ENCODE results near the gene POLK. TPM values are rescaled to one million over a fixed set of nuclear protein-coding genes. Genes with fewer than 3 reads are reported as not detected.

POLK gene
- total RNA-seq, 2 experiments from 2014 or later = 16.0 to 29.5 TPM

GRCh38 chr5:75513841-75514240, 2.1 kb downstream of the POLK start:
- Histone ChIP-seq H4K20me1 (ENCODE audit: insufficient read depth, low read length) (peaks cover 14% of the 10 kb centered on the region; the same call in 1 of the 2 replicates), H3K79me2 (ENCODE audit: insufficient read depth, low read depth, low read length) (peaks cover 92% of the 10 kb centered on the region), H3K9me2 (ENCODE audit: insufficient read depth, low read length) (no peaks in the 10 kb centered on the region; the same call in 1 of the 2 replicates), H3K4me3 (ENCODE audit: low read depth, low read length, poor library complexity, severe bottlenecking) (peak overlapping the region; percentile 91), H2AFZ (ENCODE audit: low read length) (peak overlapping the region; percentile 11; the same call in 1 of the 2 replicates), H3K27ac (ENCODE audit: low read depth, low read length, poor library complexity, severe bottlenecking) (peak overlapping the region; percentile 60), H3K36me3 (ENCODE audit: insufficient read depth, low read length) (peaks cover 10% of the 10 kb centered on the region; the same call in 1 of the 2 replicates), H3K4me2 (ENCODE audit: low read length) (peak overlapping the region; percentile 78), H3K4me1 (ENCODE audit: insufficient read depth, low read length, poor library complexity, severe bottlenecking) (peaks cover 49% of the 10 kb centered on the region), H3K9me3 (ENCODE audit: low read length) (no peaks in the 10 kb centered on the region; the same call in 1 of the 2 replicates)
- TF ChIP-seq CTCF (conservative IDR thresholded peaks at IDR 0.05; ENCODE audit: low read length) = no peak
- TF ChIP-seq EZH2phosphoT487 (IDR thresholded peaks at IDR 0.05; ENCODE audit: borderline replicate concordance, low read depth, low read length) = no peak
- POLR2A ChIA-PET = interaction anchor here (0.6 kb wide), 3 partner anchors 45 to 585 kb away, joined by 5 to 6 read pairs (median 5); no protein-coding TSS in a partner anchor
- intact Hi-C loops (cut with micrococcal nuclease; ENCODE audit: unreplicated experiment) = no loop called here
- CTCF ChIA-PET (ENCODE audit: unreplicated experiment) = interaction anchor here (0.5 kb wide), 1 partner anchor 20 kb away, joined by 5 read pairs; no protein-coding TSS in a partner anchor
- no peak for DNase-seq (ENCODE audit: low spot score)
- no TSS peak for BruUV-seq (replicated peaks)

- peak overlapping the region; percentile 91 for H3K4me3 ChIP-seq (ENCODE audit: low read depth, low read length, poor library complexity, severe bottlenecking)
- peaks cover 15% of the 10 kb centered on the region; the same call in 1 of the 2 replicates for H3K36me3 ChIP-seq (ENCODE audit: insufficient read depth, low read length)
- DNase-seq (ENCODE audit: low spot score) = no peak
- POLR2A ChIA-PET = interaction anchor here (0.6 to 0.9 kb wide), 3 partner anchors 75 to 177 kb away, joined by 3 to 6 read pairs (median 4); partner anchors contain the start of gene HMGCR
- peaks cover 9% of the 10 kb centered on the region; the same call in 1 of the 2 replicates for H4K20me1 ChIP-seq (ENCODE audit: insufficient read depth, low read length)
- H3K9me2 ChIP-seq (ENCODE audit: insufficient read depth, low read length) = no peaks in the 10 kb centered on the region
- TF ChIP-seq EZH2phosphoT487 (IDR thresholded peaks at IDR 0.05; ENCODE audit: borderline replicate concordance, low read depth, low read length) (no peak), CTCF (conservative IDR thresholded peaks at IDR 0.05; ENCODE audit: low read length) (no peak)
- intact Hi-C loops (cut with micrococcal nuclease; ENCODE audit: unreplicated experiment) = no loop called here
- peaks cover 92% of the 10 kb centered on the region for H3K79me2 ChIP-seq (ENCODE audit: insufficient read depth, low read depth, low read length)
- peak overlapping the region; percentile 7; the same call in 1 of the 2 replicates for H2AFZ ChIP-seq (ENCODE audit: low read length)
- peaks cover 44% of the 10 kb centered on the region for H3K4me1 ChIP-seq (ENCODE audit: insufficient read depth, low read length, poor library complexity, severe bottlenecking)
- peaks cover 4% of the 10 kb centered on the region; the same call in 1 of the 2 replicates for H3K9me3 ChIP-seq (ENCODE audit: low read length)
- peak overlapping the region; percentile 60 for H3K27ac ChIP-seq (ENCODE audit: low read depth, low read length, poor library complexity, severe bottlenecking)
- CTCF ChIA-PET (ENCODE audit: unreplicated experiment) = no interaction called here
- BruUV-seq (replicated peaks) = no TSS peak
- H3K4me2 ChIP-seq (ENCODE audit: low read length) = peak overlapping the region; percentile 78
Measured at GRCh38 chr5:75514323-75514722, 2.6 kb downstream of the POLK start.

- ChIA-PET POLR2A (interaction anchor here (0.7 to 2.0 kb wide), 3 partner anchors 12 to 59 kb away, joined by 3 to 10 read pairs (median 3); no protein-coding TSS in a partner anchor), CTCF (ENCODE audit: unreplicated experiment) (no interaction called here)
- H3K9me2 ChIP-seq (ENCODE audit: insufficient read depth, low read length) = no peaks in the 10 kb centered on the region
- no peak overlapping the region for H3K27ac ChIP-seq (ENCODE audit: low read depth, low read length, poor library complexity, severe bottlenecking)
- H2AFZ ChIP-seq (ENCODE audit: low read length) = no peak overlapping the region
- TF ChIP-seq CTCF (conservative IDR thresholded peaks at IDR 0.05; ENCODE audit: low read length) (no peak), EZH2phosphoT487 (IDR thresholded peaks at IDR 0.05; ENCODE audit: borderline replicate concordance, low read depth, low read length) (no peak)
- no peak overlapping the region for H3K4me2 ChIP-seq (ENCODE audit: low read length)
- peaks cover 89% of the 10 kb centered on the region for H3K79me2 ChIP-seq (ENCODE audit: insufficient read depth, low read depth, low read length)
- no peaks in the 10 kb centered on the region for H4K20me1 ChIP-seq (ENCODE audit: insufficient read depth, low read length)
- intact Hi-C loops (cut with micrococcal nuclease; ENCODE audit: unreplicated experiment) = no loop called here
- peaks cover 25% of the 10 kb centered on the region for H3K4me1 ChIP-seq (ENCODE audit: insufficient read depth, low read length, poor library complexity, severe bottlenecking)
- peaks cover 46% of the 10 kb centered on the region for H3K36me3 ChIP-seq (ENCODE audit: insufficient read depth, low read length)
- H3K4me3 ChIP-seq (ENCODE audit: low read depth, low read length, poor library complexity, severe bottlenecking) = no peak overlapping the region
- no TSS peak for BruUV-seq (replicated peaks)
- DNase-seq (ENCODE audit: low spot score) = no peak
- H3K9me3 ChIP-seq (ENCODE audit: low read length) = peaks cover 40% of the 10 kb centered on the region
Measured at GRCh38 chr5:75519761-75520160, 8.1 kb downstream of the POLK start.
